Raji (cell line): Measurements from ENCODE around the gene PRDX3.
A peak's percentile ranks its signal among the peaks of the same experiment; 100 is the strongest.

Experiments used
- POLR2A ChIP-seq: IDR thresholded peaks from 2 replicates; pipeline ENCODE4 v1.6.1; 2011; ENCODE audit warnings: low read depth, low read length, control low read depth; ENCODE audit not compliant: insufficient read depth

Gene PRDX3

DNA sequence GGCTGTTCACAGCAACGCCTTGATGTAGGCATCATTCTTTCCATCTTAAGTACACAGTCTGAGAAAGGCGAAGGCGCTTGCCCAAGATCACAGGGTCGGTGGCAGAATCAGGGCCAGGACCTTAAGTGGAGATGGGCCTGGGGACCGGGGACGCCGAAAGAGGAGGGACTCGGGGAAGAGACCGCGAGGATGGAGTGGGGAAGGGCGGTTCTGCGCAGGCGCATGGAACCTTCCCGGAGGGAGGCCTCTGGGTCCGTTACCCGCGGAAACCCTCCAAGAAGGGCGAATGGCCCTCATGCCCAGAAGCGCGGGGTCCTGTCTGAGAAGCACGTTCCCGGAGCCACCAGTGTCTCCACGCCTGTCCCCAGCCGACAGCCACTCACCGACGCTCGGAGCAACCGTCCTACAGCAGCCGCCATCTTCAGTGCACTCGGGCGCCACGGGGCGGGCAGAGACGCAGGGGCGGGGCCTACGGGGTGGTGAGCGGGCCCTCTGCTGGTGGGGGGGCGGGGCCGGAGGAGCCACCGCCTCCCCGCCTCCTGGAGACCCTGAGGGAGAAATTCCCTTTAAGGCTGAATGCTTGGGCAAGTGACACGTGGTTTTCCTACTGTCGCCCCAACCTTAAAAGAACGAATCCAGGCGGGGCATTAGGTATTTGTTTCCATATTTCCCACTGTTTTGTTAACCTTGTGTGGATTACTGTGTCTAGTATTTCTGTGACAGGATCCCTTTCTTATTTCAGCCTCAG lies at the start of gene PRDX3:
TSS of gene PRDX3 (minus strand) at position 441 of the 748 bp plus-strand sequence. CDS start at position 419, 22 bp downstream.
- TF ChIP-seq POLR2A = peak; percentile 99

- TF ChIP-seq POLR2A = no peak
Observed at GRCh38 chr10:119227825-119228224, 49.2 kb upstream of the PRDX3 start.

GRCh38 chr10:119225083-119225658 lies 46.6 kb upstream of the PRDX3 start:
- no peak for TF ChIP-seq POLR2A

GRCh38 chr10:119222966-119223386 lies 44.4 kb upstream of the PRDX3 start:
- TF ChIP-seq POLR2A = no peak

DNA sequence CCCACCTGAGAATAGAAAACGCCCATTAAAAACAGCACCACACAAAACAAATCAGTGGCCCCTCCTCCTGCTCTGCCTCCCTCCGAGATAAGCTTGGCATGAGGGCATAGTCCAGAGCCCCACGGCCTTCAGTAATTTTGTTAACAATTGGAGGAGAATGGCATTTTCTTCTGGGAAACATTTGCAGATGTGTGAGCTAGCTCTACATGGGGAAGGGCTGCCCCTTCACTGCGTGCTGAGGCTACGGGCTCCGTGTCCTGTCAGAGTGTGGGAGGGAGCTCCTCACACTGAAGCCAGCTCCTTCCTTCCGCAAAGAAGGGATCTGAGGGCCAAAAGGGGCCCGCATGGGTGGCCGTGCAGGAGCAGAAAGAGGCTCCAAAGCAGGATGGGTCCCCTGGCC lies 43.9 kb upstream of the PRDX3 start:
- TF ChIP-seq POLR2A = no peak

DNA sequence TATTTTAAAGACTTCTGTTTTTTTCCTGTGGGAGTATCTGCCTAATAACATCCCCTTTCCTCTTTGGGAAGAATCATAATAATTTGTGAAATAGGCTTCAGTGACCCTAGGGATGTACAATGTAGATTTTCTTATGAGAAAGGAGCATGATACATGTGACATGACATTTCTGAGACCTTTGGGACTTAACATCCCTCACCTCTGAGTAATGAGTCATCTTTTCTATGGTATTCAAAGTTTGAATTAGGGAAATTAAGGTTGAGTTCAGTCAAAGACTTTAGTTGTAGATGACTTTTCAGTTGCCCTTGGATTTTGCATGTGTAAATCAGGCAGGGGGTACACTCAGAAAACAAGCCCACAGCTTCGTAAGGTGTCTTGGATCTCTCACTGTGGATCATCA lies 43.1 kb upstream of the PRDX3 start:
- no peak for TF ChIP-seq POLR2A

- TF ChIP-seq POLR2A = no peak
Observed at GRCh38 chr10:119221201-119221600, 42.6 kb upstream of the PRDX3 start.

DNA sequence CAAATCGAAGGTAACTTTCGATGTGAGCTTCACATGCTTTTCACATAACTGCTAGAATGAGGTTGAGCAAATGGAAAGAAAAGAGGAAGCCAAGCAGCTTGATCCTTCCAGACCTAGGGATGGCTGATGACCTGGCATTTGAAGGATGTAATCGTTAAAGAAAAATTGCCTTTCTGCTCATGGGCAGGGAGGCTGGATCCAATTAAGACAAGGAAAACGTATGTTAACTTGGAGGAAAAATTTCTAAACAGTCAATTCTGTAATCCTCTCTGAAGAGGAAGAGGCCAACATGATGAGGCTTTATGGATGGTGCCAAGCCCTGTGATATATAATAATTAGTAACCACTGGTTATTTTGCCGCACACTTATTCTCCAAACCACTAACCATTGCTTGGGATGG lies 41.3 kb upstream of the PRDX3 start:
- TF ChIP-seq POLR2A = no peak

GRCh38 chr10:119217991-119218490 lies 39.4 kb upstream of the PRDX3 start:
- TF ChIP-seq POLR2A = no peak

DNA sequence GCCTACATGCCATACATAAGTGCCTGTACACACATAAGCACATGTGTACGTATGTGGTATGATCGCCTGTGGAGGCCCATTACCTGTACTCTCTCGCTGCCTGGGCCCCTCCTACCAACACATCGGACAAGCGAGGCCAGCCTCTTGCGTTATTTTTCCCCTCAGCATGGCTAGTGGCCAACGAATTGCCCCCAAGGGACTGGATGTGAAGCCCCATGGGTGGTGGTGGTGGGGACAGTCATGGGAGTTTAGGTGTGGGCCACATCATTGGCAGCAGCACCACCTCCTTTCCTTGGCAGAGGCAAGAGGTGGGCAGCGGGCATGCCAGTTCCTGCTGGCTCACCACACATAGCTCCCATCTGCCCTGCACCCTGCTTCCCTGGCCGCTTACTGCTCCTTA lies 38.8 kb upstream of the PRDX3 start:
- no peak for TF ChIP-seq POLR2A

GRCh38 chr10:119216127-119216526 lies 37.5 kb upstream of the PRDX3 start:
- TF ChIP-seq POLR2A = no peak

- TF ChIP-seq POLR2A = no peak
Observed at GRCh38 chr10:119215371-119215770, 36.8 kb upstream of the PRDX3 start.

GRCh38 chr10:119211625-119212441 lies 33.2 kb upstream of the PRDX3 start:
- no peak for TF ChIP-seq POLR2A

DNA sequence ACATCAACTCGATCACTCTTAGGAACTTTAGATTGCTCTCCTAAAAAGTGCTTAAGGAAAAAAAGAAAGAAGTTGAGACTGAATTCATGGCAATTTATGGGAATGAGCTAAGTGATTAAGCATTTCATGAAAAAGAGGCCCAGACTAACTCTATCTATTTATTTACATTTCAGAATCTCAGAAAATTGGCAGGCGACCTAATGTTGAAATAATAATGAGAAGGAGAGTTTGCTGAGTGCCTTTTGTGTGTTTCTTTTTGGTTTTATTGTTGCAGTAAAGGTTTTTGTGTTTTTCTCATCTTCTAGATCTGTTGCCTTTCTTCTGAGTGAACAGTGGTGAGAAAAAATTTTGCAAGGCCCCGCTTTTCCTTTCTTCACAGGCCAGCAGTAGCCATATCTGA lies 32.6 kb upstream of the PRDX3 start:
- no peak for TF ChIP-seq POLR2A

DNA sequence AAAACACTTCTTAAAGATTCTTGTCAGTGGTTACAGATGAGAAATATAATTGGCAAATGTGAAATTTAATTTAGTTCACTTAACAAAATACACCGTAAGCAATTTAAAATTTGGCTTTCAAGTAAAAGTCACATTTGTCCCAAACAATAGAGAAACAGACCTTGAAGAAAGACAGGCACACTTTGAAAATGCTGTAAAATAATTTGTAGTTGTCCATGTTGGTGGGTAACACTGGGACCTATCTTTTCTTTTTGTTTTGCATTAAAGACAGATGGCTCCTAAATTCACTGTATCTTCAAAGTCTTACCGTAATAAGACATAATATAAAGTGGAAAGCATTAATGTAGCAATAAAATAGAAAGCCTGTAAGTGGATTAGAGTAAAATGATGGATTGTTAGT lies 32.0 kb upstream of the PRDX3 start:
- no peak for TF ChIP-seq POLR2A
